Ishikawa (cell line): ENCODE data around the gene CCHCR1.

Source experiments
- EP300 ChIP-seq: IDR thresholded peaks from 2 replicates; pipeline ENCODE4 v1.6.1; 2012; ENCODE audit warnings: borderline replicate concordance
- FOXM1 ChIP-seq: IDR thresholded peaks from 2 replicates; pipeline ENCODE4 v1.6.1; 2012; ENCODE audit warnings: low read depth, borderline replicate concordance
- RAD21 ChIP-seq: IDR thresholded peaks from 2 replicates; pipeline ENCODE4 v1.6.1; 2012; ENCODE audit warnings: low read depth
- REST ChIP-seq: IDR thresholded peaks from 2 replicates; pipeline ENCODE4 v1.6.1; 2012; ENCODE audit warnings: low read depth, mild to moderate bottlenecking
- ZBTB7A ChIP-seq: IDR thresholded peaks from 2 replicates; pipeline ENCODE4 v1.6.1; 2012; ENCODE audit warnings: low read depth

- TF ChIP-seq RAD21 (no peak), REST (no peak), FOXM1 (no peak), EP300 (no peak), ZBTB7A (no peak)
These were observed 41.6 kb downstream of the CCHCR1 start for GRCh38 chr6:31115941-31116560.
